OCI-LY3 (cell line): ENCODE results near the gene ZNG1A.
"Not testable (repeated sequence)": the region's sequence is repeated elsewhere in the genome, so short reads cannot be mapped to it uniquely, and the experiment has no call there.

Experiments
- H2AFZ ChIP-seq: fragments of 200-600, 300-600 bp; shearing (Covaris generic); 2 replicates; pipeline ENCODE4 v1.6.0; 2014; ENCODE audit warnings: antibody characterized with exemption, low read depth, low read length
- H3K27ac ChIP-seq: fragments of 200-600, 300-600 bp; sonication (generic); 2 replicates; pipeline ENCODE4 v1.5.1; 2014; ENCODE audit warnings: mild to moderate bottlenecking, low read length, moderate library complexity, mixed read lengths
- H3K27me3 ChIP-seq: fragments of 200-600, 300-600 bp; sonication (generic); 2 replicates; pipeline ENCODE4 v1.6.1; 2014; ENCODE audit warnings: low read depth, low read length, mixed read lengths
- H3K36me3 ChIP-seq: fragments of 200-600, 300-600 bp; sonication (generic); replicated peaks from 2 replicates; pipeline ENCODE3; 2014; ENCODE audit warnings: low read depth, low read length, mixed read lengths
- H3K4me1 ChIP-seq: fragments of 300-600, 200-600 bp; sonication (generic); 2 replicates; pipeline ENCODE4 v1.6.1; 2014; ENCODE audit warnings: low read length, mixed read lengths
- H3K4me2 ChIP-seq: fragments of 200-600, 300-600 bp; sonication (generic); 2 replicates; pipeline ENCODE4 v1.6.1; 2014; ENCODE audit warnings: low read length, mixed read lengths
- H3K4me3 ChIP-seq: fragments of 300-600, 200-600 bp; sonication (generic); 2 replicates; pipeline ENCODE4 v1.5.1; 2014; ENCODE audit warnings: antibody characterized with exemption, mild to moderate bottlenecking, low read length, moderate library complexity
- H3K79me2 ChIP-seq: fragments of 300-600, 200-600 bp; shearing (Covaris generic); 2 replicates; pipeline ENCODE4 v1.6.1; 2014; ENCODE audit warnings: mild to moderate bottlenecking, low read length, mixed read lengths
- H3K9ac ChIP-seq: fragments of 300-600, 200-600 bp; shearing (Covaris generic); 2 replicates; pipeline ENCODE4 v1.6.0; 2014; ENCODE audit warnings: mild to moderate bottlenecking, low read length, moderate library complexity
- H3K9me3 ChIP-seq: fragments of 200-600, 300-600 bp; shearing (Covaris generic); 2 replicates; pipeline ENCODE4 v1.6.1; 2014; ENCODE audit warnings: low read length, mixed read lengths; ENCODE audit not compliant: insufficient read depth
- H4K20me1 ChIP-seq: fragments of 200-600, 300-600 bp; sonication (generic); 2 replicates; pipeline ENCODE4 v1.6.1; 2016; ENCODE audit warnings: low read length, mixed read lengths; ENCODE audit not compliant: insufficient read depth

The ZNG1A gene

GRCh38 chr9:109540-109939 is 69.3 kb downstream of the ZNG1A start:
- H3K4me3 ChIP-seq, H3K36me3 ChIP-seq, H3K79me2 ChIP-seq, H2AFZ ChIP-seq, H3K4me1 ChIP-seq, H3K4me2 ChIP-seq, H3K27ac ChIP-seq, H3K9me3 ChIP-seq, H3K9ac ChIP-seq, H3K27me3 ChIP-seq, H4K20me1 ChIP-seq: not testable (repeated sequence)

GRCh38 chr9:108742-109495 is 69.9 kb downstream of the ZNG1A start:
- H3K9ac ChIP-seq, H2AFZ ChIP-seq, H3K4me3 ChIP-seq, H3K4me2 ChIP-seq, H3K79me2 ChIP-seq, H3K9me3 ChIP-seq, H3K36me3 ChIP-seq, H3K4me1 ChIP-seq, H4K20me1 ChIP-seq, H3K27me3 ChIP-seq, H3K27ac ChIP-seq: not testable (repeated sequence)

GRCh38 chr9:105991-106390 is 72.9 kb downstream of the ZNG1A start:
- H3K4me2 ChIP-seq, H3K9me3 ChIP-seq, H3K4me1 ChIP-seq, H3K36me3 ChIP-seq, H2AFZ ChIP-seq, H4K20me1 ChIP-seq, H3K9ac ChIP-seq, H3K27me3 ChIP-seq, H3K4me3 ChIP-seq, H3K27ac ChIP-seq, H3K79me2 ChIP-seq: not testable (repeated sequence)

- not testable (repeated sequence) for H3K27me3 ChIP-seq, H3K79me2 ChIP-seq, H3K27ac ChIP-seq, H3K4me1 ChIP-seq, H3K4me3 ChIP-seq, H3K4me2 ChIP-seq, H3K9ac ChIP-seq, H3K9me3 ChIP-seq, H3K36me3 ChIP-seq, H4K20me1 ChIP-seq, H2AFZ ChIP-seq
These were observed 78.4 kb downstream of the ZNG1A start for GRCh38 chr9:100430-100829.

- not testable (repeated sequence) for H3K27ac ChIP-seq, H3K9me3 ChIP-seq, H2AFZ ChIP-seq, H3K4me3 ChIP-seq, H3K4me2 ChIP-seq, H3K36me3 ChIP-seq, H3K79me2 ChIP-seq, H4K20me1 ChIP-seq, H3K27me3 ChIP-seq, H3K4me1 ChIP-seq, H3K9ac ChIP-seq
These were observed 79.0 kb downstream of the ZNG1A start for GRCh38 chr9:99867-100266.

- H3K36me3 ChIP-seq, H3K27ac ChIP-seq, H3K9ac ChIP-seq, H3K79me2 ChIP-seq, H4K20me1 ChIP-seq, H3K9me3 ChIP-seq, H3K4me2 ChIP-seq, H3K27me3 ChIP-seq, H3K4me1 ChIP-seq, H3K4me3 ChIP-seq, H2AFZ ChIP-seq: not testable (repeated sequence)
These were observed 80.1 kb downstream of the ZNG1A start for GRCh38 chr9:98775-99174.

GRCh38 chr9:94992-95391 is 83.9 kb downstream of the ZNG1A start:
- not testable (repeated sequence) for H3K4me1 ChIP-seq, H3K4me3 ChIP-seq, H3K9me3 ChIP-seq, H3K27me3 ChIP-seq, H3K79me2 ChIP-seq, H3K4me2 ChIP-seq, H4K20me1 ChIP-seq, H3K36me3 ChIP-seq, H3K9ac ChIP-seq, H2AFZ ChIP-seq, H3K27ac ChIP-seq

- H3K4me3 ChIP-seq, H3K79me2 ChIP-seq, H3K4me2 ChIP-seq, H3K9ac ChIP-seq, H3K9me3 ChIP-seq, H3K36me3 ChIP-seq, H3K27ac ChIP-seq, H2AFZ ChIP-seq, H3K27me3 ChIP-seq, H3K4me1 ChIP-seq, H4K20me1 ChIP-seq: not testable (repeated sequence)
These were observed 84.5 kb downstream of the ZNG1A start for GRCh38 chr9:94323-94722.

GRCh38 chr9:93909-94308 is 84.9 kb downstream of the ZNG1A start:
- not testable (repeated sequence) for H3K4me2 ChIP-seq, H3K27ac ChIP-seq, H3K9ac ChIP-seq, H3K4me3 ChIP-seq, H3K27me3 ChIP-seq, H3K79me2 ChIP-seq, H2AFZ ChIP-seq, H4K20me1 ChIP-seq, H3K36me3 ChIP-seq, H3K4me1 ChIP-seq, H3K9me3 ChIP-seq

- not testable (repeated sequence) for H3K9me3 ChIP-seq, H4K20me1 ChIP-seq, H2AFZ ChIP-seq, H3K27ac ChIP-seq, H3K4me1 ChIP-seq, H3K36me3 ChIP-seq, H3K79me2 ChIP-seq, H3K9ac ChIP-seq, H3K4me3 ChIP-seq, H3K4me2 ChIP-seq, H3K27me3 ChIP-seq
These were observed 88.0 kb downstream of the ZNG1A start for GRCh38 chr9:90851-91250.
